SK-N-SH treated with all-trans-retinoic acid at 6 μM for 48 hours (cell line): ENCODE results near the gene HERC2.
"Not testable (repeated sequence)": the region's sequence is repeated elsewhere in the genome, so short reads cannot be mapped to it uniquely, and the experiment has no call there.

Experiments used
- ARNTL ChIP-seq: fragments of 450-650 bp; formaldehyde crosslinking; IDR thresholded peaks from 2 replicates; pipeline ENCODE4 v1.5.0; 2020; ENCODE audit warnings: low read depth, mild to moderate bottlenecking, moderate library complexity, borderline replicate concordance
- CSDC2 ChIP-seq: fragments of 250-450 bp; sonication (Bioruptor Pico); IDR thresholded peaks from 2 replicates; pipeline ENCODE4 v1.5.0; 2020; ENCODE audit warnings: mild to moderate bottlenecking, moderate library complexity
- GLIS3 ChIP-seq: fragments of 250-450 bp; sonication (Bioruptor Pico); IDR thresholded peaks from 2 replicates; pipeline ENCODE4 v1.5.0; 2020; ENCODE audit warnings: mild to moderate bottlenecking, moderate library complexity
- RARB ChIP-seq: fragments of 250-450 bp; sonication (Bioruptor Pico); IDR thresholded peaks from 2 replicates; pipeline ENCODE4 v1.8.0; 2021; ENCODE audit warnings: mild to moderate bottlenecking, moderate library complexity
- SNAI2 ChIP-seq: fragments of 250-450 bp; sonication (Bioruptor Pico); IDR thresholded peaks from 2 replicates; pipeline ENCODE4 v1.5.0; 2020; ENCODE audit warnings: mild to moderate bottlenecking, moderate library complexity
- ZC3H10 ChIP-seq: fragments of 250-450 bp; sonication (Bioruptor Pico); IDR thresholded peaks from 2 replicates; pipeline ENCODE4 v1.5.1; 2021; ENCODE audit warnings: mild to moderate bottlenecking, moderate library complexity
- ZFP3 ChIP-seq: fragments of 250-450 bp; sonication (Bioruptor Pico); IDR thresholded peaks from 2 replicates; pipeline ENCODE4 v1.5.0; 2020; ENCODE audit warnings: mild to moderate bottlenecking, moderate library complexity
- ZFP30 ChIP-seq: fragments of 450-650 bp; formaldehyde crosslinking; IDR thresholded peaks from 2 replicates; pipeline ENCODE4 v1.5.0; 2022; ENCODE audit warnings: mild to moderate bottlenecking, moderate library complexity
- ZNF70 ChIP-seq: fragments of 450-650 bp; formaldehyde crosslinking; IDR thresholded peaks from 2 replicates; pipeline ENCODE4 v1.5.0; 2020; ENCODE audit warnings: mild to moderate bottlenecking, moderate library complexity
- TF ChIP-seq, protein P1 (sequence below): fragments of 250-450 bp; sonication (Bioruptor Pico); IDR thresholded peaks from 2 replicates; pipeline ENCODE4 v1.8.0; 2020; ENCODE audit warnings: mild to moderate bottlenecking, moderate library complexity, borderline replicate concordance
- TF ChIP-seq, protein P2 (sequence below): fragments of 250-450 bp; sonication (Bioruptor Pico); IDR thresholded peaks from 2 replicates; pipeline ENCODE4 v1.5.1; 2021; ENCODE audit warnings: mild to moderate bottlenecking, moderate library complexity

DNA sequence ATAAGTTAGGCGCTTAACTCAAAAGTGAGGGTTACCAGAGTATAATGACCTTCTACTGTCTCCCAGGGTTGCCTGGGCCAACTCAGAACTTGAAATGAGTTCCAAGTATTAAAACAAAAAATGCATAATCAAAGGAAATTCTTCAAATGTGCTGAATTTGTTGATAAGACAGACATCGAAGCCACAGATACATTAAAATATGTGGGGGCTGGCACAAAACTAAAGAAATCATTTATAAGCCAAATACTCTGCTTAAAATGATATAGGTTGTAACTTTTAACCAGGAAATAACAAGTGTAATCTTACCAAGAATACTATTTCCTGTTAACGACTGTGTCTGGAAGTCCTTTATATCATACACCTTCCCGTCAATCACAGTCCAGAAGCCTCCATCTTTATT lies 83.7 kb downstream of the HERC2 start:
- not testable (repeated sequence) for TF ChIP-seq ZC3H10, ZFP30, ARNTL, SNAI2, GLIS3, RARB, ZFP3, ZNF70, CSDC2 (CRISPR knock-in tag)
- TF ChIP-seq, protein P1, sequence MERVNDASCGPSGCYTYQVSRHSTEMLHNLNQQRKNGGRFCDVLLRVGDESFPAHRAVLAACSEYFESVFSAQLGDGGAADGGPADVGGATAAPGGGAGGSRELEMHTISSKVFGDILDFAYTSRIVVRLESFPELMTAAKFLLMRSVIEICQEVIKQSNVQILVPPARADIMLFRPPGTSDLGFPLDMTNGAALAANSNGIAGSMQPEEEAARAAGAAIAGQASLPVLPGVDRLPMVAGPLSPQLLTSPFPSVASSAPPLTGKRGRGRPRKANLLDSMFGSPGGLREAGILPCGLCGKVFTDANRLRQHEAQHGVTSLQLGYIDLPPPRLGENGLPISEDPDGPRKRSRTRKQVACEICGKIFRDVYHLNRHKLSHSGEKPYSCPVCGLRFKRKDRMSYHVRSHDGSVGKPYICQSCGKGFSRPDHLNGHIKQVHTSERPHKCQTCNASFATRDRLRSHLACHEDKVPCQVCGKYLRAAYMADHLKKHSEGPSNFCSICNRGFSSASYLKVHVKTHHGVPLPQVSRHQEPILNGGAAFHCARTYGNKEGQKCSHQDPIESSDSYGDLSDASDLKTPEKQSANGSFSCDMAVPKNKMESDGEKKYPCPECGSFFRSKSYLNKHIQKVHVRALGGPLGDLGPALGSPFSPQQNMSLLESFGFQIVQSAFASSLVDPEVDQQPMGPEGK (CRISPR knock-in tag), result not testable (repeated sequence)
- TF ChIP-seq, protein P2, sequence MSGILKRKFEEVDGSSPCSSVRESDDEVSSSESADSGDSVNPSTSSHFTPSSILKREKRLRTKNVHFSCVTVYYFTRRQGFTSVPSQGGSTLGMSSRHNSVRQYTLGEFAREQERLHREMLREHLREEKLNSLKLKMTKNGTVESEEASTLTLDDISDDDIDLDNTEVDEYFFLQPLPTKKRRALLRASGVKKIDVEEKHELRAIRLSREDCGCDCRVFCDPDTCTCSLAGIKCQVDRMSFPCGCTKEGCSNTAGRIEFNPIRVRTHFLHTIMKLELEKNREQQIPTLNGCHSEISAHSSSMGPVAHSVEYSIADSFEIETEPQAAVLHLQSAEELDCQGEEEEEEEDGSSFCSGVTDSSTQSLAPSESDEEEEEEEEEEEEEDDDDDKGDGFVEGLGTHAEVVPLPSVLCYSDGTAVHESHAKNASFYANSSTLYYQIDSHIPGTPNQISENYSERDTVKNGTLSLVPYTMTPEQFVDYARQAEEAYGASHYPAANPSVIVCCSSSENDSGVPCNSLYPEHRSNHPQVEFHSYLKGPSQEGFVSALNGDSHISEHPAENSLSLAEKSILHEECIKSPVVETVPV (CRISPR knock-in tag), result not testable (repeated sequence)
